Rectal smooth muscle tissue (tissue), 1 donor: ENCODE measurements around the gene COL27A1.
A peak's percentile ranks its signal among the peaks of the same experiment; 100 is the strongest.

Source experiments
- H3K27ac ChIP-seq: one replicate; pipeline ENCODE4 v1.7.0; 2013; ENCODE audit warnings: low read depth, low read length, inconsistent platforms
- H3K27me3 ChIP-seq: one replicate; pipeline ENCODE4 v1.7.0; 2013; ENCODE audit warnings: low read length; ENCODE audit not compliant: control insufficient read depth, insufficient read depth
- H3K36me3 ChIP-seq: one replicate; pipeline ENCODE4 v1.7.0; 2013; ENCODE audit warnings: low read length; ENCODE audit not compliant: control insufficient read depth, insufficient read depth
- H3K4me1 ChIP-seq: one replicate; pipeline ENCODE4 v1.7.0; 2013; ENCODE audit warnings: low read length; ENCODE audit not compliant: control insufficient read depth, insufficient read depth
- H3K4me3 ChIP-seq: one replicate; pipeline ENCODE4 v1.7.0; 2013; ENCODE audit warnings: low read length
- H3K9ac ChIP-seq: one replicate; pipeline ENCODE4 v1.7.0; 2013; ENCODE audit warnings: low read length

Gene COL27A1

GRCh38 chr9:114250648-114251047 lies 95.3 kb downstream of the COL27A1 start:
- Histone ChIP-seq H3K27me3 (no peaks in the 10 kb centered on the region), H3K36me3 (no peaks in the 10 kb centered on the region), H3K27ac (peak overlapping the region; percentile 78), H3K4me3 (peak overlapping the region; percentile 14), H3K9ac (no peak overlapping the region), H3K4me1 (peaks cover 26% of the 10 kb centered on the region)

GRCh38 chr9:114252394-114252793 lies 97.1 kb downstream of the COL27A1 start:
- no peak overlapping the region for H3K27ac ChIP-seq
- no peak overlapping the region for H3K9ac ChIP-seq
- H3K4me1 ChIP-seq, result peaks cover 26% of the 10 kb centered on the region
- H3K4me3 ChIP-seq, result no peak overlapping the region
- no peaks in the 10 kb centered on the region for H3K27me3 ChIP-seq
- H3K36me3 ChIP-seq, result no peaks in the 10 kb centered on the region

GRCh38 chr9:114256827-114257328 lies 101.5 kb downstream of the COL27A1 start:
- Histone ChIP-seq H3K27me3 (no peaks in the 10 kb centered on the region), H3K9ac (no peak overlapping the region), H3K27ac (no peak overlapping the region), H3K4me1 (no peaks in the 10 kb centered on the region), H3K36me3 (no peaks in the 10 kb centered on the region), H3K4me3 (no peak overlapping the region)

- Histone ChIP-seq H3K9ac (no peak overlapping the region), H3K4me1 (no peaks in the 10 kb centered on the region), H3K27me3 (no peaks in the 10 kb centered on the region), H3K4me3 (no peak overlapping the region), H3K27ac (no peak overlapping the region), H3K36me3 (no peaks in the 10 kb centered on the region)
These were observed 102.9 kb downstream of the COL27A1 start for GRCh38 chr9:114258218-114258617.

- H3K36me3 ChIP-seq, result no peaks in the 10 kb centered on the region
- no peaks in the 10 kb centered on the region for H3K27me3 ChIP-seq
- H3K4me1 ChIP-seq, result no peaks in the 10 kb centered on the region
- no peak overlapping the region for H3K9ac ChIP-seq
- no peak overlapping the region for H3K27ac ChIP-seq
- no peak overlapping the region for H3K4me3 ChIP-seq
These were observed 103.8 kb downstream of the COL27A1 start for GRCh38 chr9:114258866-114259797.

GRCh38 chr9:114259798-114260523 lies 104.6 kb downstream of the COL27A1 start:
- Histone ChIP-seq H3K9ac (no peak overlapping the region), H3K4me1 (no peaks in the 10 kb centered on the region), H3K36me3 (no peaks in the 10 kb centered on the region), H3K27ac (no peak overlapping the region), H3K27me3 (no peaks in the 10 kb centered on the region), H3K4me3 (no peak overlapping the region)

- no peaks in the 10 kb centered on the region for H3K27me3 ChIP-seq
- no peak overlapping the region for H3K4me3 ChIP-seq
- no peak overlapping the region for H3K9ac ChIP-seq
- H3K27ac ChIP-seq, result no peak overlapping the region
- H3K36me3 ChIP-seq, result no peaks in the 10 kb centered on the region
- H3K4me1 ChIP-seq, result no peaks in the 10 kb centered on the region
These were observed 105.7 kb downstream of the COL27A1 start for GRCh38 chr9:114261026-114261425.

- H3K4me1 ChIP-seq, result no peaks in the 10 kb centered on the region
- H3K36me3 ChIP-seq, result no peaks in the 10 kb centered on the region
These were observed 106.7 kb downstream of the COL27A1 start for GRCh38 chr9:114261987-114262386.

GRCh38 chr9:114263853-114264510 lies 108.6 kb downstream of the COL27A1 start:
- Histone ChIP-seq H3K9ac (no peak overlapping the region), H3K27ac (no peak overlapping the region), H3K36me3 (no peaks in the 10 kb centered on the region), H3K4me1 (no peaks in the 10 kb centered on the region), H3K4me3 (no peak overlapping the region), H3K27me3 (no peaks in the 10 kb centered on the region)

More at GRCh38 chr9:114261987-114262386, 106.7 kb downstream of the COL27A1 start:
- Histone ChIP-seq H3K27me3 (no peaks in the 10 kb centered on the region), H3K4me3 (no peak overlapping the region), H3K27ac (no peak overlapping the region), H3K9ac (no peak overlapping the region)

- Histone ChIP-seq H3K4me1 (no peaks in the 10 kb centered on the region), H3K4me3 (no peak overlapping the region), H3K27ac (no peak overlapping the region), H3K36me3 (no peaks in the 10 kb centered on the region), H3K27me3 (no peaks in the 10 kb centered on the region), H3K9ac (no peak overlapping the region)
These were observed 109.6 kb downstream of the COL27A1 start for GRCh38 chr9:114264806-114265550.

GRCh38 chr9:114266969-114267368 lies 111.6 kb downstream of the COL27A1 start:
- no peak overlapping the region for H3K9ac ChIP-seq
- no peaks in the 10 kb centered on the region for H3K36me3 ChIP-seq
- H3K4me3 ChIP-seq, result no peak overlapping the region
- H3K4me1 ChIP-seq, result no peaks in the 10 kb centered on the region
- no peaks in the 10 kb centered on the region for H3K27me3 ChIP-seq
- no peak overlapping the region for H3K27ac ChIP-seq
